ENCODE measurements around the gene JAM3. TPM values are rescaled to one million over a fixed set of nuclear protein-coding genes. Genes with fewer than 3 reads are reported as not detected.

JAM3 gene
- total and polyA plus RNA-seq, 9 of the 15 experiments (the other 6 are each of a cell fraction or from before 2014, with no cell fraction given): 0.22 to 0.76 (median 0.40) TPM

DNA sequence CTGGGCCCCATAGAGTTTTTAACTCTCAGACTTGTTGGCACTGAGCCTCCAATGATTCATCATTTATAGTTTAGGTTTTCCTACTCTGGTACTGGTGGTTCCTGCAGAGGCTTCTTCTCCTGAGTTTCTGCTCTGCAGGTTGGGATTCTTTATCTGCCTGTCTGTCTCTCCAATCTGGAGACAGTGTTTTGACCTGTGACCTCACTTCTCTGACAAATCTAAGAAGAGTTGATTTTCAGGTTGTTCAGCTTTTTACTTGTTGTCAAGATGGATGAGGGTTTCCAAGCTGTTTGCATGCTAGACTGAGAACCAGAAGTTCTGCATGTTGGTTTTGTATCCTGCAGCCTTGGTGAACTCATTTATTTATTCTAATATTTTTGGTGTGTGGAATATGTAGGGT is 63.9 kb downstream of the JAM3 start (continued):
- TF ChIP-seq, protein P1, sequence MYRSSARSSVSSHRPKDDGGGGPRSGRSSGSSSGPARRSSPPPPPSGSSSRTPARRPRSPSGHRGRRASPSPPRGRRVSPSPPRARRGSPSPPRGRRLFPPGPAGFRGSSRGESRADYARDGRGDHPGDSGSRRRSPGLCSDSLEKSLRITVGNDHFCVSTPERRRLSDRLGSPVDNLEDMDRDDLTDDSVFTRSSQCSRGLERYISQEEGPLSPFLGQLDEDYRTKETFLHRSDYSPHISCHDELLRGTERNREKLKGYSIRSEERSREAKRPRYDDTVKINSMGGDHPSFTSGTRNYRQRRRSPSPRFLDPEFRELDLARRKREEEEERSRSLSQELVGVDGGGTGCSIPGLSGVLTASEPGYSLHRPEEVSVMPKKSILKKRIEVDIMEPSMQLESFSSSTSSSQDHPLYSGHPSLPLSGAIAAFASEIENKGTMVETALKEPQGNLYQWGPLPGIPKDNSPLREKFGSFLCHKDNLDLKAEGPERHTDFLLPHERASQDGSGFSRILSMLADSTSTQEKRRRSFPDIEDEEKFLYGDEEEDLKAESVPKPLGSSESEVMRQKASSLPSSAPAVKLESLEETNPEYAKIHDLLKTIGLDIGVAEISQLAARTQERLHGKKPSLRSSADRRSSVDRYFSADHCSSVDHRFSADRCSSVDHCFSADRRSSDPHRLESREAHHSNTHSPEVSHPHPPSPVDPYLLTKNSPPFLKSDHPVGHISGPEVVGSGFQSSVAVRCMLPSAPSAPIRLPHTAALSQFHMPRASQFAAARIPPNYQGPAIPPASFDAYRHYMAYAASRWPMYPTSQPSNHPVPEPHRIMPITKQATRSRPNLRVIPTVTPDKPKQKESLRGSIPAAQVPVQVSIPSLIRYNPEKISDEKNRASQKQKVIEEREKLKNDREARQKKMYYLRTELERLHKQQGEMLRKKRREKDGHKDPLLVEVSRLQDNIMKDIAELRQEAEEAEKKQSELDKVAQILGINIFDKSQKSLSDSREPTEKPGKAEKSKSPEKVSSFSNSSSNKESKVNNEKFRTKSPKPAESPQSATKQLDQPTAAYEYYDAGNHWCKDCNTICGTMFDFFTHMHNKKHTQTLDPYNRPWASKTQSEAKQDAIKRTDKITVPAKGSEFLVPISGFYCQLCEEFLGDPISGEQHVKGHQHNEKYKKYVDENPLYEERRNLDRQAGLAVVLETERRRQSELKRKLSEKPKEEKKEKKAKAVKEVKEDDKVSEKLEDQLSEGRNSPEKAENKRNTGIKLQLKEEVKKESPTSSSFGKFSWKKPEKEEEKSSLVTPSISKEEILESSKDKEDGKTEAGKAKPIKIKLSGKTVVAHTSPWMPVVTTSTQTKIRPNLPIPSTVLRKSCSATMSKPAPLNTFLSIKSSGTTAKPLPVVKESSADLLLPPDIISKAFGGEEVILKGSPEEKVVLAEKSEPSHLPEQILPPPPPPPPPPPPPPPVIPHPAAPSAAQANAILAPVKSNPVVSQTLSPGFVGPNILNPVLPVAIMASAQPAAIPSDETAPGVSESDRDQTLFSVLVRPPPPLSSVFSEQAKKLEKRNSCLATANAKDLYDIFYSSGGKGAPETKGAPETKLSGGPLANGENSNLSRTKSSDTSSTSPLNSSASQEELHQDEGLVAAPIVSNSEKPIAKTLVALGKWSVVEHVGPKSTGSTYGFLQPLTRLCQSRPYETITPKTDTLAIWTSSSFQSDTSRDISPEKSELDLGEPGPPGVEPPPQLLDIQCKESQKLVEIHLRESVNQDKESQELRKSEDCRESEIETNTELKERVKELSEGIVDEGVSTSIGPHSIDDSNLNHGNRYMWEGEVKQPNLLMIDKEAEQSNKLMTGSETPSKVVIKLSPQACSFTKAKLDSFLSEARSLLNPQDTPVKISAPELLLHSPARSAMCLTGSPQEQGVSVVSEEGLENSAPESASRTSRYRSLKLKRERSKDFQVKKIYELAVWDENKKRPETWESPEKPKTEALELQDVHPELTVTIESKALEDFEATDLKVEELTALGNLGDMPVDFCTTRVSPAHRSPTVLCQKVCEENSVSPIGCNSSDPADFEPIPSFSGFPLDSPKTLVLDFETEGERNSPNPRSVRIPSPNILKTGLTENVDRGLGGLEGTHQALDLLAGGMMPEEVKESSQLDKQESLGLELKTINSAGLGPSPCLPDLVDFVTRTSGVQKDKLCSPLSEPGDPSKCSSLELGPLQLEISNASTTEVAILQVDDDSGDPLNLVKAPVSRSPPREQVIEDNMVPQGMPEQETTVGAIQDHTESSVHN (IDR thresholded peaks at IDR 0.05; ENCODE audit: borderline replicate concordance in 1 of 2, low read depth in 1 of 2): no peak
- no peak for TF ChIP-seq MCM7 (IDR thresholded peaks at IDR 0.05)
- TF ChIP-seq ZKSCAN8 (CRISPR knock-in tag; IDR thresholded peaks at IDR 0.05): no peak
- TF ChIP-seq SIX5 (IDR thresholded peaks at IDR 0.05; ENCODE audit: borderline replicate concordance in 1 of 2, insufficient read depth in 1 of 2, low read depth in 1 of 2, low read length in 2 of 2): no peak
- no peak for TF ChIP-seq ZNF398 (CRISPR knock-in tag; IDR thresholded peaks at IDR 0.05)
- no peak for TF ChIP-seq HDAC6 (IDR thresholded peaks at IDR 0.05; ENCODE audit: low read depth, low read length)
- TF ChIP-seq, protein P2, sequence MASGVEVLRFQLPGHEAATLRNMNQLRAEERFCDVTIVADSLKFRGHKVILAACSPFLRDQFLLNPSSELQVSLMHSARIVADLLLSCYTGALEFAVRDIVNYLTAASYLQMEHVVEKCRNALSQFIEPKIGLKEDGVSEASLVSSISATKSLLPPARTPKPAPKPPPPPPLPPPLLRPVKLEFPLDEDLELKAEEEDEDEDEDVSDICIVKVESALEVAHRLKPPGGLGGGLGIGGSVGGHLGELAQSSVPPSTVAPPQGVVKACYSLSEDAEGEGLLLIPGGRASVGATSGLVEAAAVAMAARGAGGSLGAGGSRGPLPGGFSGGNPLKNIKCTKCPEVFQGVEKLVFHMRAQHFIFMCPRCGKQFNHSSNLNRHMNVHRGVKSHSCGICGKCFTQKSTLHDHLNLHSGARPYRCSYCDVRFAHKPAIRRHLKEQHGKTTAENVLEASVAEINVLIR (CRISPR knock-in tag; IDR thresholded peaks at IDR 0.05): no peak
- no peak for TF ChIP-seq ZNF766 (CRISPR knock-in tag; conservative IDR thresholded peaks at IDR 0.05)
- TF ChIP-seq ELK1 (CRISPR knock-in tag; IDR thresholded peaks at IDR 0.05): no peak
